PC-9 (cell line): ENCODE results near the gene TMEM240.

Experiments
- CTCF ChIP-seq: fragments of 200-600 bp; sonication (generic); conservative IDR thresholded peaks from 2 replicates; pipeline ENCODE4 v1.6.1; 2017; ENCODE audit warnings: mixed run types, antibody characterized with exemption, mild to moderate bottlenecking, moderate library complexity
- EZH2 ChIP-seq: fragments of 200-600 bp; sonication (generic); IDR thresholded peaks from 2 replicates; pipeline ENCODE4 v1.8.0; 2017; ENCODE audit warnings: antibody characterized with exemption, low read depth

- TF ChIP-seq CTCF (no peak), EZH2 (no peak)
These were observed 11.3 kb upstream of the TMEM240 start for GRCh38 chr1:1551524-1552262.
